HL-60/S4 treated with retinoic acid at 250 ng/mL for 4 days and 3 days (cell line): Measurements from ENCODE around the gene PTPRD.

Experiments
- in situ Hi-C: fragments of 300-500 bp; cut with MboI; formaldehyde crosslinking; loops from 2 replicates; pipeline ENCODE4 v1.7.0; 2022; ENCODE audit warnings: low sequenced_read_pairs

The PTPRD gene

DNA sequence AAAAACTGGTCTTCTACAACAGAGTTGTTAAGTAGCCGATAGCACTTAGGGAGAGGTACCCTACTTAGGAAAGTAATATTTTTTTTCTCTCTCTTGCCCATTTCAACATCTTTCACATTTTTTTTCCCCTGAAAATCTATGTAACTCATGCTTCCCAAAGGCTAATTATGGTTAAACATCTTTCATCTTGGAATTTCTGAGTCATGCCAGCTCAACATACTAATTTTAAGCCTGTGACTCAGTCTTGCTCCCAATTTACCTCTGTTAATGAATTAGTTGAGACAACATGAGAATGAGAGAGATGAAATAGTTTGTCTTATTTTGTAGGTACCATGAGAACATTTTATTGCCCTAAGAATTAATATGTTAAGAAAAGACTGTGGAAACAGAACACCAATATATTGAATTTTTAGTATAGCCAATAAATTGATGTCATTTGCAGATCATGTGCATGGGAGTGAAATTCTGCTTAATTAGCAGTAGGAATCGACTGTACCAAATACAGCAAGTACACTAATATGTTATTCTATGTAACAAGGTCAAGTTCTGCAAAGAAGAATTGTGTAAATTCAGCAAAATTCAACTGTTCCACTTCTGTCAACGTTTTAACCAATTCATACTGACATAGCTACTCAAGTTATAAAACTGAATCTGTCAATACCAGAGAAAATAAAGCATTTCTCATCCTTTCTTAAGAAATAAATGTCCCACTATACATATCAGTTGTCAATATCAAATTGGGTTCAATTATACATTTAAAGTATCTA lies 550.0 kb downstream of the PTPRD start:
- in situ Hi-C loops: no loop called here

DNA sequence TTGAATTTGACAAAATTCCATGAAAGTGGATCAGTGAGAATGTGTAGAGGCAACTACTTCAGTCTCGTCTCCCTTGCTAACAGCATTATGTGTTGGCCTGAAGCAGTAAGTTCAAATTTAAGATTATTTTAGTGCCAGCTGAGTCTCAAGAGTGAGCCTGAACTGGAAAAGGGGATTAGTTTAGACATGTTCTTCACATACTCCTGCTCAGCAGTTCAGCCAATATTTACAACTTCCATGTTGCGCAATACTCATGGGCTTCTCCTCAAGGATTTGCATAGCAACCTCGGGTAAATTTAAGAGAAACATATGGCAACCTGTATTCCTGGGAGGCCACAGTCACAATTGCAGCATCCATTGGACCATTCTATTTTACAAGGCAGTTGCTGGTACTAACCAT lies 553.8 kb downstream of the PTPRD start:
- in situ Hi-C loops: no loop called here

DNA sequence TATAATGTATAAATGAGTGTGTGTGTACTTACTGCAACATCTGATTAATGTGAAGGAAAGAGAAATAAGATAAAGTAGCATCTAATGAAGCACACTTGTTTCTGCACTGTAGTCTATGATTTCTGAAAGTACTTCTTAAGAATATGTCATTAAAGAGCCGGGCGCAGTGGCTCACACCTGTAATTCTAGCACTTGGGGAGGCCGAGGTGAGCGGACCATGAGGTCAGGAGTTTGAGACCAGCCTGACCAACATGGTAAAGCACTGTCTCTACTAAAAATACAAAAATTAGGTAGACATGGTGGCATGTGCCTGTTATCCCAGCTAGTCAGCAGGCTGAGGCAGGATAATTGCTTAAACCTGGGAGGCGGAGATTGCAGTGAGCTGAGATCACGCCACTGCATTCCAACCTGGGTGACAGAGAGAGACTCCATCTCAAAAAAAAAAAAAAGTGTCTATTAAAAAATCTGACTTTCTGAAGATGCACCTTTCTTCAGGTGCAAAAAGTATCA lies 556.9 kb downstream of the PTPRD start:
- in situ Hi-C loops: no loop called here

GRCh38 chr9:10054456-10054855 lies 558.3 kb downstream of the PTPRD start:
- in situ Hi-C loops: no loop called here

DNA sequence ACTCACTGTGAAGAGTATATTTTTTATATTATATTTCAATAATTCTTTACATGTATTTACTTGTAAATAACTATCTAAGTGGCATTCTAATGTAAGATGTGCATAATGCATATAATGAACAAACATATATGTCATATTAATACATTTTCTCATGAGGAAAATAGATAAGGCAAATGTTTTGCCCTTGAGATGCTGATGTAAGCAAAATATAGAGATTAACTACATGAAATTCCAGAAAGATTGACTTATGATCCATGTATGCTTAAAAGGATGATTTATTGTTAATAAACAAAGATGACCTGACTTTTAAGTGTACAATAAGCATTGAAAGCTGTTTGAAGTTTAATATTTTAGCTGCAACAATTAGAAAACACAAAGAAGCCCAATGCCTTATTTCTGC lies 559.9 kb downstream of the PTPRD start:
- in situ Hi-C loops: no loop called here

- in situ Hi-C loops: no loop called here
These were observed 560.6 kb downstream of the PTPRD start for GRCh38 chr9:10052181-10052580.

DNA sequence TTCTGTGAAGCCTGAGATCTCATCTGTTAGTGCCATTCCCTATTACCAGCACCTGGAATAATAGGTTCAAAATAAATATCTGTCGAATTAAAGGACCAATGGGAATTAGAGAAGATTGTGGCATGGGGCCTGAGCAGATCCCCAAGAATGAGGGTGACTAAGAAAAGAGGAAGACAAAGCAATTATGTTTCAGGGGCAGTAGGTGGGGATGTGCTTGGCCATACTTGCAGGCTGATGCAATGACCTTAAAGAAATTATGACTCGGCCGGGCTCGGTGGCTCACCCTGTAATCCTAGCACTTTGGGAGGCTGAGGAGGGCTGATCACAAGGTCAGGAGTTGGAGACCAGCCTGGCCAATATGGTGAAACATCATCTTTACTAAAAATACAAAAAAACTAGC lies 562.8 kb downstream of the PTPRD start:
- in situ Hi-C loops: no loop called here

DNA sequence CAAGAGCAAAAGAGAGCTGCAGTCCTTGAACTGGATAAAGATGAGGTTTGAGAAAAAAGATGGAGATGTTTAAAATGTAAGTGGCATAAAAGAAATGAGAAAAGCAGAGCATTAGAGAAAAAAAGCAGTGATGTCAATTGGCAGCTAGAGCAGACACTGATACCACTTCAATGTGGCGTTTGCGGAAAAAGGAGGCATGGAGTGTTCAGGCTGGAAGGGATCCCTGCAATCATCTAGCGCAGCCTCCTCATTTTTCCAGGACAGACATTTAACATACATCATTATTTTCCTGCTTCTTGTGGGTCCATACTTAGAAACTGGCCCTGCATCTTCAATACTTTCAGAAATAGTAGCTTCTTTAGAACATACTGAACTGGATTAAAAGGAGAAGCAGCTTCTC lies 563.8 kb downstream of the PTPRD start:
- in situ Hi-C loops: no loop called here

DNA sequence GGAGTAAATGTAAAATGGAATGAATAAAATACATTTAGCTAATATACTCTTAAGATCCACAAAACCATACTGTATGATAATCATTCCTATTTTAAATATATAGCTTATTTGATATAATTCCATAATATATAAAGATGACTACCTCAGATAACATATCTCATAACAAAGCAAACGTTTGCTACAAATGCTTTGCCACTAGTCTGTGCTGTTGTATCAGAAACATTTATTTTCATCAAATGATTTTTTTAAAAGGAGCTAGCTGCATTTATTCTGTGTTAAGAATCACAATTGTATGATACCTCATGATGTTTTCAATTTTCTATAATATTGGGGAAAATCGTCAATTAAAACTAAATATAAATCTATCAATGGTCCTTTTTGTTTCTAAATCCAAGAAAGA lies 567.2 kb downstream of the PTPRD start:
- in situ Hi-C loops: no loop called here

- in situ Hi-C loops: no loop called here
These were observed 571.0 kb downstream of the PTPRD start for GRCh38 chr9:10041726-10042229.

DNA sequence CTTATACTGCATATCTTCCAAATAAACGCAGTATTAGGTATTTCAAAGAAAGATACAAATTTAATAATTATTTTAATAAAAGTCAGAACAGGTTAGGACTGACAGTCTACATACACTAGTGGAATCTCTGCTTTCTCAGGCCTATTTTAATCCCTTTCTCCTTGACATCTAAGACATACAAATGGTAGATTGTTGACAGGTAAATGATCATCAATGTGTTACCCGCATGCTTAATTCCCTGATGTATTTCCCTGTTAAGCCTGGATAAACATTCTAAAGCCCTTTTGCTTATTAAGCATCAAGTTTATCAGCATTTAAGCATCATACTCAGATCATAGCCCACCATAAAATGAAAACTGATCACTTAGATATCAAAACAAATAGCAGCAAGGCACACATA lies 576.7 kb downstream of the PTPRD start:
- in situ Hi-C loops: no loop called here

- in situ Hi-C loops: no loop called here
These were observed 580.6 kb downstream of the PTPRD start for GRCh38 chr9:10032166-10032565.

GRCh38 chr9:10026443-10026984 lies 586.3 kb downstream of the PTPRD start:
- in situ Hi-C loops: no loop called here

DNA sequence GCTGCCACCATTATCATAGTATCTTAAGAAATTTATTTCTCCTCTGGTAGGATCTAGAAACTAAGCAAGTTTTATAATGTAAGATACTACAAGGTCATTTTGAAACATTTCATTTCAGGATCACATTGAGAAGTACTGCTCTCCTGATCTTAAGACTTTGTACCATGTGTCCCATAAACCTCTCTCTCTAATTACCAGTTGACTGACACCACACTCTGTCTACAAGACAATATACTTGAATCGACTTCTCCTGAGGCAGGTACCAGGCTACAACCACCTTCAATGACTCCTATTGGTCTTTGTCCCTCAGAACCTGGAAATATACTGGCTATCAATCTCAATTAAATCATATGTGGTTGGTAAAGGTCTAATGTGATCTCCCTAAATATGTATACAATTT lies 597.0 kb downstream of the PTPRD start:
- in situ Hi-C loops: no loop called here

DNA sequence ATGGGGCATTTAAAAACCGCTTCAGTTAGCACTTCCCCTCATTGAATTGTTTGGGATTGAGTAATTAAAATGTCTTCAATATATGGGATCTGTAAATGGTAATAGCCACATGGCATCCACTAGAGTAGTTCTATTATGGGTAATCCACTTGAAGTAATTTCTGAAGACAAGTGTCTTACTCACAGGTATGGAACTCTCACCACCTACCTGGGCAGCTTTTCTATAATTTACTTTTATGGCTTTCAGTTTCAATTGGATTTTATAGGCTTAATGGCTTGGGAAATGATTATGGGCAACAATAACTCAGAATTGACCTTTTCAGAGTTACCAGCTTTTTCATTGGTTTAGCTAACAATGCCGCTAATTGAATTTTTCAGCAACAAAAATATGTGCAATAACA lies 597.9 kb downstream of the PTPRD start:
- in situ Hi-C loops: no loop called here

GRCh38 chr9:10009401-10009800 lies 603.4 kb downstream of the PTPRD start:
- in situ Hi-C loops: no loop called here

DNA sequence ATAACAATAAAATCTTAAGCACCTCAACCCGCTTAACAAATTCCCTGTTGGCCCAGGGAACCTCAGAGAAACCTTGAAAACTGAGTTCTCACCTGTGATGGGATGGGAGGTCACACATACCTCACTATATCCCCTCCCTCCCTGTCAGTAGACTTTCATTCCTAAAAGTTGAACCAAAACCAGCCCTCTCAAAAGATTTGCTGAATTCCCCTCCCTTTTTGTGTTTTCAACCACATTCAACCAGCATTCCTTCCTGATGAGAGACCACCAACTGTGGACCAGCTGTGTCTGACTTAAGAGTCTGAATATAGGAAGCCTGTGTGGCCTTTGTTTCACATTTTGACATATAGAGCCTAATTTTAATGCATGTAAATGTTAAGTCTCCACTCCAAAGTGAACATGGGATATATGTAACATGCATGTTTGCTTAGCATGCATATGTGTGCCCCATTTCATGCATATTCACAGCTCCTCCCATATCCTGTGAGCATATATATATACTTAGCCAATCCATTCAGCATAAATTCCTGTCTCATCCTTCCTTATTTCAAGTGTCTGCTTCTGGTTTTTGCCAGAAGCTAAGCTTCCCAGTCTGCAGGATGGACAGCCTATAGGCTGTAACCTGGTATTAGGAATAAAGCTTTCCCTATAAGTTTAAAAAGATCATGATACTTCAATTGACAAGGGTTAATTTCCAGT lies 604.6 kb downstream of the PTPRD start:
- in situ Hi-C loops: no loop called here

GRCh38 chr9:10007356-10007755 lies 605.4 kb downstream of the PTPRD start:
- in situ Hi-C loops: no loop called here

- in situ Hi-C loops: no loop called here
These were observed 607.6 kb downstream of the PTPRD start for GRCh38 chr9:10005206-10005605.

GRCh38 chr9:10003047-10003446 lies 609.8 kb downstream of the PTPRD start:
- in situ Hi-C loops: no loop called here

- in situ Hi-C loops: no loop called here
These were observed 612.1 kb downstream of the PTPRD start for GRCh38 chr9:10000669-10001068.
